Stimulated activated CD8-positive, alpha-beta memory T cell treated with anti-CD3 and anti-CD28 coated beads, Interleukin-4, amount 100 ng/mL, for 48 hours (primary cell): ENCODE data around the gene STIM2.
"Not testable (repeated sequence)": the region's sequence is repeated elsewhere in the genome, so short reads cannot be mapped to it uniquely, and the experiment has no call there.

Source experiments
- DNase-seq: peaks from one replicate; pipeline ENCODE4 v3.0.0-alpha.2; 2020

STIM2 gene

GRCh38 chr4:26870576-26871262, 10.1 kb downstream of the STIM2 start:
- DNase-seq, result no peak

- no peak for DNase-seq
These were observed 11.0 kb downstream of the STIM2 start for GRCh38 chr4:26871611-26872010.

- peak; percentile 59 for DNase-seq
These were observed 12.9 kb downstream of the STIM2 start for GRCh38 chr4:26873391-26874026.

- DNase-seq, result no peak
These were observed 13.5 kb downstream of the STIM2 start for GRCh38 chr4:26874110-26874509.

- no peak for DNase-seq
These were observed 16.8 kb downstream of the STIM2 start for GRCh38 chr4:26877406-26877805.

- DNase-seq, result no peak
These were observed 17.3 kb downstream of the STIM2 start for GRCh38 chr4:26877961-26878360.

- peak; percentile 37 for DNase-seq
These were observed 18.3 kb downstream of the STIM2 start for GRCh38 chr4:26878794-26879391.

GRCh38 chr4:26879805-26880204, 19.2 kb downstream of the STIM2 start:
- no peak for DNase-seq

GRCh38 chr4:26884026-26884425, 23.4 kb downstream of the STIM2 start:
- no peak for DNase-seq

GRCh38 chr4:26884486-26884988, 23.9 kb downstream of the STIM2 start:
- DNase-seq, result no peak

GRCh38 chr4:26885912-26886274, 25.3 kb downstream of the STIM2 start:
- no peak for DNase-seq

GRCh38 chr4:26887143-26887542, 26.5 kb downstream of the STIM2 start:
- DNase-seq, result no peak

- DNase-seq, result no peak
These were observed 27.2 kb downstream of the STIM2 start for GRCh38 chr4:26887809-26888208.

- no peak for DNase-seq
These were observed 28.7 kb downstream of the STIM2 start for GRCh38 chr4:26889356-26889755.

- no peak for DNase-seq
These were observed 30.4 kb downstream of the STIM2 start for GRCh38 chr4:26891054-26891453.

GRCh38 chr4:26891867-26892266, 31.2 kb downstream of the STIM2 start:
- no peak for DNase-seq

- DNase-seq, result no peak
These were observed 32.0 kb downstream of the STIM2 start for GRCh38 chr4:26892480-26893150.

- DNase-seq, result no peak
These were observed 32.9 kb downstream of the STIM2 start for GRCh38 chr4:26893491-26893890.

GRCh38 chr4:26894881-26895280, 34.2 kb downstream of the STIM2 start:
- DNase-seq, result not testable (repeated sequence)

- DNase-seq, result no peak
These were observed 36.0 kb downstream of the STIM2 start for GRCh38 chr4:26896636-26897035.

GRCh38 chr4:26899991-26900390, 39.4 kb downstream of the STIM2 start:
- no peak for DNase-seq

- DNase-seq, result no peak
These were observed 40.1 kb downstream of the STIM2 start for GRCh38 chr4:26900765-26901164.

- DNase-seq, result no peak
These were observed 44.5 kb downstream of the STIM2 start for GRCh38 chr4:26905172-26905571.
